Right ventricle myocardium inferior (tissue), 1 donor: ENCODE data around the gene CRACR2A. TPM values are rescaled to one million over a fixed set of nuclear protein-coding genes. Genes with fewer than 3 reads are reported as not detected.
A peak's percentile ranks its signal among the peaks of the same experiment; 100 is the strongest.

ENCODE experiments used
- ATAC-seq: fragments of 200-7000 bp; cut with Tn5 transposase; one replicate; pipeline ENCODE4 v1.9.1; 2020; ENCODE audit warnings: mild to moderate bottlenecking, moderate library complexity
- DNase-seq: peaks from one replicate; pipeline ENCODE4 v3.0.0; 2021; ENCODE audit errors: missing footprints
- intact Hi-C: fragments of 100-400 bp; cut with DNase I; formaldehyde crosslinking; loops from one replicate; pipeline ENCODE4 v1.11.0; 2022
- total RNA-seq: library from RNA; stranded (reverse); fragmentation: NEBNext Ultra II Directional; extraction: Animal tissue kit (Norgen Biotek cat#: 25700); gene quantifications from one replicate; pipeline ENCODE4 v1.2.1, GENCODE V29; 2021
- donor health status: DM: no; HTN: yes; CAD: no; lungs with severe emphysema.

Gene CRACR2A
- total RNA-seq, 1 donor from 2014 or later: 4.5 TPM

- DNase-seq (no peak), ATAC-seq (no peak)
- intact Hi-C loops: loop anchor here (10.0 kb wide), 1 partner anchor 325 kb away; no protein-coding TSS in a partner anchor
Observed at GRCh38 chr12:3669594-3669993, 83.3 kb downstream of the CRACR2A start.

- peak; percentile 89 for ATAC-seq
- DNase-seq: no peak
- intact Hi-C loops: loop anchor here (10.0 kb wide), 1 partner anchor 324 kb away; no protein-coding TSS in a partner anchor
Observed at GRCh38 chr12:3668479-3669165, 84.3 kb downstream of the CRACR2A start.

GRCh38 chr12:3667485-3667884, 85.4 kb downstream of the CRACR2A start:
- DNase-seq (no peak), ATAC-seq (no peak)
- intact Hi-C loops: loop anchor here (10.0 kb wide), 1 partner anchor 323 kb away; no protein-coding TSS in a partner anchor

- DNase-seq: no peak
- intact Hi-C loops: loop anchor here (10.0 kb wide), 1 partner anchor 322 kb away; no protein-coding TSS in a partner anchor
- no peak for ATAC-seq
Observed at GRCh38 chr12:3666441-3666840, 86.5 kb downstream of the CRACR2A start.

GRCh38 chr12:3662521-3662921, 90.4 kb downstream of the CRACR2A start:
- intact Hi-C loops: loop anchor here (10.0 kb wide), 1 partner anchor 318 kb away; no protein-coding TSS in a partner anchor
- ATAC-seq (no peak), DNase-seq (no peak)

GRCh38 chr12:3661028-3661427, 91.9 kb downstream of the CRACR2A start:
- ATAC-seq (no peak), DNase-seq (no peak)
- intact Hi-C loops: loop anchor here (10.0 kb wide), 1 partner anchor 316 kb away; no protein-coding TSS in a partner anchor

- intact Hi-C loops: loop anchor here (2.0 kb wide), 1 partner anchor 118 kb away; no protein-coding TSS in a partner anchor
- DNase-seq (no peak), ATAC-seq (peak; percentile 29)
Observed at GRCh38 chr12:3658327-3659163, 94.4 kb downstream of the CRACR2A start.

- no peak for DNase-seq
- no peak for ATAC-seq
- intact Hi-C loops: no loop called here
Observed at GRCh38 chr12:3656946-3657622, 95.8 kb downstream of the CRACR2A start.

GRCh38 chr12:3655328-3655900, 97.5 kb downstream of the CRACR2A start:
- DNase-seq: no peak
- intact Hi-C loops: no loop called here
- no peak for ATAC-seq

GRCh38 chr12:3651585-3652424, 101.1 kb downstream of the CRACR2A start:
- DNase-seq (no peak), ATAC-seq (no peak)
- intact Hi-C loops: no loop called here

- ATAC-seq (no peak), DNase-seq (no peak)
- intact Hi-C loops: no loop called here
Observed at GRCh38 chr12:3647504-3647903, 105.4 kb downstream of the CRACR2A start.

- no peak for DNase-seq
- no peak for ATAC-seq
- intact Hi-C loops: no loop called here
Observed at GRCh38 chr12:3646561-3647241, 106.2 kb downstream of the CRACR2A start.

- ATAC-seq (no peak), DNase-seq (no peak)
- intact Hi-C loops: no loop called here
Observed at GRCh38 chr12:3645091-3645490, 107.8 kb downstream of the CRACR2A start.

- ATAC-seq (no peak), DNase-seq (no peak)
- intact Hi-C loops: no loop called here
Observed at GRCh38 chr12:3644104-3644503, 108.8 kb downstream of the CRACR2A start.

- DNase-seq (no peak), ATAC-seq (no peak)
- intact Hi-C loops: no loop called here
Observed at GRCh38 chr12:3641428-3642018, 111.4 kb downstream of the CRACR2A start.

GRCh38 chr12:3636328-3636727, 116.6 kb downstream of the CRACR2A start:
- intact Hi-C loops: no loop called here
- no peak for ATAC-seq
- DNase-seq: no peak

- intact Hi-C loops: no loop called here
- no peak for DNase-seq
- ATAC-seq: no peak
Observed at GRCh38 chr12:3634348-3634747, 118.6 kb downstream of the CRACR2A start.
